H1 (cell line): ENCODE measurements around the gene PGBD5. TPM values are rescaled to one million over a fixed set of nuclear protein-coding genes. Genes with fewer than 3 reads are reported as not detected.

Experiments
- CTCF ChIA-PET: fragments of 300-600 bp; sonication (Branson Sonifier 250); formaldehyde crosslinking; loops from one replicate; lab custom pipeline; 2021; ENCODE audit not compliant: partially characterized antibody; lab: Charles Lee
- POLR2A ChIA-PET: fragments of 300-600 bp; sonication (Branson Sonifier 250); formaldehyde crosslinking; loops from one replicate; lab custom pipeline; 2021; ENCODE audit warnings: inconsistent platforms; ENCODE audit not compliant: partially characterized antibody; lab: Charles Lee
- DNase-seq, 2 experiments: peaks; one replicate each; pipeline versions ENCODE4 v3.0.0 to v3.0.0-alpha.2; 2010 to 2022; ENCODE audit warnings: low spot score in 2 of 2, low read depth in 1 of 2, mixed read lengths in 1 of 2
- FAIRE-seq: peaks from 2 replicates; lab custom pipeline; 2011; peaks lifted over from hg19 to GRCh38; lab: Jason Lieb, UNC
- H2AFZ ChIP-seq: 2 replicates; pipeline ENCODE4 v1.8.1; 2012; ENCODE audit warnings: low read length, inconsistent platforms
- H2AK5ac ChIP-seq: 2 replicates; pipeline ENCODE4 v1.6.1; 2013; ENCODE audit warnings: low read depth, low read length
- H2BK120ac ChIP-seq: replicated peaks from 2 replicates; pipeline ENCODE3; 2013; ENCODE audit warnings: low read depth, low read length, inconsistent platforms
- H2BK12ac ChIP-seq: 2 replicates; pipeline ENCODE4 v1.6.1; 2013; ENCODE audit warnings: low read depth, low read length
- H2BK15ac ChIP-seq: 2 replicates; pipeline ENCODE4 v1.6.1; 2013; ENCODE audit warnings: low read length
- H2BK20ac ChIP-seq: 2 replicates; pipeline ENCODE4 v1.6.1; 2013; ENCODE audit warnings: low read length
- H2BK5ac ChIP-seq: 2 replicates; pipeline ENCODE4 v1.6.1; 2013; ENCODE audit warnings: low read depth, low read length
- H3K14ac ChIP-seq: 2 replicates; pipeline ENCODE4 v1.6.1; 2013; ENCODE audit warnings: inconsistent platforms; ENCODE audit not compliant: insufficient read length
- H3K18ac ChIP-seq: 2 replicates; pipeline ENCODE4 v1.6.1; 2013; ENCODE audit warnings: low read length; ENCODE audit errors: extremely low read depth
- H3K23ac ChIP-seq: 2 replicates; pipeline ENCODE4 v1.6.1; 2013; ENCODE audit warnings: inconsistent platforms; ENCODE audit not compliant: insufficient read length
- H3K23me2 ChIP-seq: 2 replicates; pipeline ENCODE4 v1.6.1; 2013; ENCODE audit warnings: low read depth, low read length
- H3K27ac ChIP-seq: 2 replicates; pipeline ENCODE4 v1.6.1; 2011; ENCODE audit warnings: low read depth, low read length, inconsistent platforms
- H3K27me3 ChIP-seq, 4 experiments: replicated peaks in 1 of 4; 1 replicate in 1 of 4; 2 replicates in 3 of 4; pipeline versions ENCODE4 v1.6.1 to v1.8.1; 2011 to 2013; ENCODE audit warnings: low read length in 3 of 4, mild to moderate bottlenecking in 3 of 4, inconsistent platforms in 2 of 4, mixed read lengths in 2 of 4, moderate library complexity in 1 of 4; ENCODE audit not compliant: control insufficient read depth in 3 of 4, insufficient read depth in 3 of 4; ENCODE audit errors: extremely low read depth in 1 of 4
- H3K36me3 ChIP-seq, 4 experiments: 2 replicates each; pipeline versions ENCODE4 v1.6.1 to v1.8.1; 2011 to 2013; ENCODE audit warnings: mild to moderate bottlenecking in 4 of 4, low read length in 3 of 4, moderate library complexity in 2 of 4, control low read depth in 1 of 4, inconsistent platforms in 1 of 4; ENCODE audit not compliant: insufficient read depth in 4 of 4, control insufficient read depth in 2 of 4
- H3K4ac ChIP-seq: replicated peaks from 2 replicates; pipeline ENCODE3; 2013; ENCODE audit warnings: low read length, low read depth, mixed read lengths, inconsistent platforms; ENCODE audit not compliant: insufficient read length
- H3K4me1 ChIP-seq, 4 experiments: replicated peaks in 1 of 4; 1 replicate in 1 of 4; 2 replicates in 3 of 4; pipeline versions ENCODE4 v1.6.1 to v1.8.1; 2011 to 2013; ENCODE audit warnings: low read length in 3 of 4, inconsistent platforms in 2 of 4, mixed read lengths in 1 of 4; ENCODE audit not compliant: insufficient read depth in 4 of 4, control insufficient read depth in 3 of 4
- H3K4me2 ChIP-seq, 2 experiments: 2 replicates each; pipeline versions ENCODE4 v1.6.1 to v1.8.1; 2011 to 2013; ENCODE audit warnings: low read depth in 2 of 2, low read length in 2 of 2, control low read depth in 1 of 2, inconsistent platforms in 1 of 2, mild to moderate bottlenecking in 1 of 2; ENCODE audit not compliant: insufficient read depth in 1 of 2
- H3K4me3 ChIP-seq, 4 experiments: fragments of 200-600, 300-600 bp in 1 of 4; sonication (generic), shearing (Covaris generic), sonication (Bioruptor Twin) in 1 of 4; 2 replicates each; pipeline versions ENCODE4 v1.5.1 to v1.8.1; 2011 to 2016; ENCODE audit warnings: low read length in 4 of 4, low read depth in 3 of 4, control low read depth in 2 of 4, inconsistent platforms in 2 of 4, mild to moderate bottlenecking in 2 of 4, mixed read lengths in 1 of 4, moderate library complexity in 1 of 4; ENCODE audit not compliant: insufficient read depth in 2 of 4; ENCODE audit errors: extremely low read depth in 1 of 4
- H3K56ac ChIP-seq: replicated peaks from 2 replicates; pipeline ENCODE3; 2013; ENCODE audit warnings: low read depth, mild to moderate bottlenecking, mixed read lengths, low read length, inconsistent platforms; ENCODE audit not compliant: insufficient read length
- H3K79me1 ChIP-seq: 2 replicates; pipeline ENCODE4 v1.6.1; 2013; ENCODE audit warnings: low read depth, low read length, control low read depth
- H3K79me2 ChIP-seq, 2 experiments: 2 replicates each; pipeline versions ENCODE4 v1.6.1 to v1.8.1; 2012 to 2013; ENCODE audit warnings: low read length in 2 of 2, mild to moderate bottlenecking in 2 of 2, inconsistent platforms in 1 of 2; ENCODE audit not compliant: insufficient read depth in 2 of 2, control insufficient read depth in 1 of 2
- H3K9ac ChIP-seq, 4 experiments: replicated peaks in 1 of 4; 1 replicate in 1 of 4; 2 replicates in 3 of 4; pipeline versions ENCODE4 v1.6.1 to v1.8.1; 2011 to 2013; ENCODE audit warnings: low read depth in 3 of 4, low read length in 3 of 4, control low read depth in 2 of 4, mild to moderate bottlenecking in 2 of 4, moderate library complexity in 2 of 4, inconsistent platforms in 1 of 4; ENCODE audit errors: extremely low read depth in 1 of 4
- H3K9me3 ChIP-seq, 2 experiments: 2 replicates each; pipeline versions ENCODE4 v1.6.1 to v1.8.1; 2012 to 2013; ENCODE audit warnings: mild to moderate bottlenecking in 2 of 2, moderate library complexity in 2 of 2, control low read depth in 1 of 2, inconsistent platforms in 1 of 2, low read depth in 1 of 2, low read length in 1 of 2, mixed read lengths in 1 of 2; ENCODE audit not compliant: insufficient read depth in 2 of 2
- H4K20me1 ChIP-seq, 2 experiments: replicated peaks in 1 of 2; 2 replicates each; pipeline versions ENCODE3 to v1.8.1; 2011 to 2013; ENCODE audit warnings: inconsistent platforms in 2 of 2, low read length in 2 of 2, mild to moderate bottlenecking in 1 of 2; ENCODE audit not compliant: insufficient read depth in 2 of 2, control insufficient read depth in 1 of 2
- H4K5ac ChIP-seq: 2 replicates; pipeline ENCODE4 v1.6.1; 2013; ENCODE audit warnings: low read length, low read depth, mixed read lengths, inconsistent platforms; ENCODE audit not compliant: insufficient read length
- H4K8ac ChIP-seq: 2 replicates; pipeline ENCODE4 v1.8.0; 2013; ENCODE audit warnings: mild to moderate bottlenecking, moderate library complexity, low read length, inconsistent platforms; ENCODE audit not compliant: insufficient read depth; ENCODE audit errors: extremely low read depth
- H4K91ac ChIP-seq: replicated peaks from 2 replicates; pipeline ENCODE3; 2013; ENCODE audit warnings: low read length, mixed read lengths, inconsistent platforms; ENCODE audit not compliant: insufficient read length
- CBX8 ChIP-seq: fragments of 300-800, 300-1000 bp; sonication (generic); IDR thresholded peaks from 2 replicates; pipeline ENCODE4 v1.7.1; 2016; ENCODE audit warnings: low read depth, low read length, borderline replicate concordance
- CEBPB ChIP-seq: IDR thresholded peaks from 2 replicates; pipeline ENCODE4 v1.6.1; 2012; ENCODE audit warnings: low read depth, low read length
- EGR1 ChIP-seq: IDR thresholded peaks from 2 replicates; pipeline ENCODE4 v1.6.1; 2011; ENCODE audit warnings: low read depth, low read length, borderline replicate concordance
- KDM4A ChIP-seq: IDR thresholded peaks from one replicate; pipeline ENCODE4 v1.7.1; 2012; ENCODE audit warnings: low read depth, mild to moderate bottlenecking, moderate library complexity, low read length, inconsistent platforms; ENCODE audit not compliant: severe bottlenecking
- RFX5 ChIP-seq: IDR thresholded peaks from 2 replicates; pipeline ENCODE4 v1.6.1; 2011; ENCODE audit warnings: low read depth, low read length, improper control_type of control experiment, borderline replicate concordance
- RNF2 ChIP-seq: fragments of 200-900, 300-1000 bp; sonication (generic); IDR thresholded peaks from 2 replicates; pipeline ENCODE4 v1.7.1; 2016; ENCODE audit warnings: borderline replicate concordance, low read depth, mild to moderate bottlenecking, antibody characterized with exemption, low read length; ENCODE audit not compliant: poor library complexity, severe bottlenecking; ENCODE audit errors: missing control alignments
- SIRT6 ChIP-seq: IDR thresholded peaks from one replicate; pipeline ENCODE4 v1.7.1; 2012; ENCODE audit warnings: low read length, inconsistent platforms
- TBP ChIP-seq: IDR thresholded peaks from 2 replicates; pipeline ENCODE4 v1.6.1; 2011; ENCODE audit warnings: low read depth, low read length, improper control_type of control experiment
- TEAD4 ChIP-seq: IDR thresholded peaks from 2 replicates; pipeline ENCODE4 v1.6.1; 2012; ENCODE audit warnings: low read depth, low read length, inconsistent platforms, mixed read lengths
- YY1 ChIP-seq: IDR thresholded peaks from 2 replicates; pipeline ENCODE4 v1.6.1; 2011; ENCODE audit warnings: low read depth, mild to moderate bottlenecking, low read length
- WGBS, 2 experiments: shearing (Covaris generic) in 1 of 2; methylation state at CpG; one replicate each; pipeline versions ENCODE4 v1.1.6 to v1.1.7; 2013 to 2015; ENCODE audit warnings: low lambda C conversion rate in 2 of 2, mixed read lengths in 2 of 2, inconsistent platforms in 1 of 2, low coverage in 1 of 2, missing lambda C conversion rate in 1 of 2; ENCODE audit not compliant: insufficient replicate concordance in 2 of 2, insufficient coverage in 1 of 2, insufficient read length in 1 of 2; ENCODE audit errors: extremely low coverage in 1 of 2, missing lambda C conversion rate in 1 of 2; 5-methylcytosine and 5-hydroxymethylcytosine counted together
- polyA plus RNA-seq, 7 experiments: library from polyadenylated mRNA; depleted of rRNA in 3 of 7; stranded (reverse) in 5 of 7; unstranded in 2 of 7; fragments of >200 nt in 5 of 7; fragments of 200-250 nt in 2 of 7; gene quantifications; 1 replicate in 5 of 7; 2 replicates in 1 of 7; 4 replicates in 1 of 7; pipeline versions ENCODE4 v1.2.1 to v1.2.3, GENCODE V29; 2011 to 2013; ENCODE audit warnings: missing spikeins in 2 of 7, mixed read lengths in 2 of 7
- total RNA-seq: library from RNA; stranded (reverse); fragmentation: NEBNext Ultra II Directional; extraction: Animal tissue kit (Norgen Biotek cat#: 25700); gene quantifications from 2 replicates; pipeline ENCODE4 v1.2.1, GENCODE V29; 2021
- TF ChIP-seq, protein P1 (sequence below): IDR thresholded peaks from 2 replicates; pipeline ENCODE4 v1.6.1; 2011; ENCODE audit warnings: low read depth, mild to moderate bottlenecking, low read length; ENCODE audit not compliant: insufficient read depth
- TF ChIP-seq, protein P2 (sequence below): IDR thresholded peaks from 2 replicates; pipeline ENCODE4 v1.6.1; 2011; ENCODE audit warnings: low read length, improper control_type of control experiment

PGBD5 gene
- total and polyA plus RNA-seq, 2 of the 8 experiments (the other 6 are each of a cell fraction or from before 2014, with no cell fraction given), result 16.3 to 18.4 TPM

DNA sequence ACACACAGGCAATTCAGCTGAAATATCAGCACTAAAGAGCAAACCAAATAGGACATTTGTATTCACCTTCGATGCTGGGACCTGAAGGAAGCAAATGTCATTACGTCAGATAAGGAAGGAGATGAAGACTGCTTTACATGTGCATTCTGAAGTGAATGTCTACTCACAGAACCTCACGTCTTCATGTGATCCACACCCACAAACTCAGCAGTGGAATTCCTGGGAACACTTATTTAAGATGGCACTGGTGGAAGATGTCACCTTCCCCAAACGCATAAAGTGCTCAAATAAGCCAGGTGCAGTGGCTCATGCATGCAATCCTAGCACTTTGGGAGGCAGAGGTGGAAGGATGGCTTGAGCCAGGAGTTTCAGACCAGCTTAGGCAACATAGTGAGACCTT is 11.4 kb downstream of the PGBD5 start:
- peaks cover 0 to 13% of the 10 kb centered on the region in 2 experiments for H4K20me1 ChIP-seq
- H3K27ac ChIP-seq, result no peak overlapping the region
- no peak overlapping the region for H3K4ac ChIP-seq
- H3K23me2 ChIP-seq, result no peaks in the 10 kb centered on the region
- no peak overlapping the region for H3K4me2 ChIP-seq
- no peak overlapping the region for H2BK5ac ChIP-seq
- H3K4me3 ChIP-seq, result no peak overlapping the region
- ChIA-PET CTCF (interaction anchor here (3.6 kb wide), 1 partner anchor 12 kb away, joined by 14 read pairs; no protein-coding TSS in a partner anchor), POLR2A (interaction anchor here (1.3 to 1.9 kb wide), 2 partner anchors 9 to 12 kb away, joined by 3 to 4 read pairs; partner anchors contain the start of gene PGBD5)
- no peak overlapping the region for H4K91ac ChIP-seq
- no peak overlapping the region for H2AK5ac ChIP-seq
- no peak for DNase-seq
- no peaks in the 10 kb centered on the region for H3K9me3 ChIP-seq
- H2BK120ac ChIP-seq, result no peak overlapping the region
- no peak overlapping the region for H3K14ac ChIP-seq
- no peak overlapping the region for H3K18ac ChIP-seq
- H3K79me1 ChIP-seq, result peaks cover 2% of the 10 kb centered on the region
- no peak overlapping the region for H4K8ac ChIP-seq
- H3K9ac ChIP-seq, result no peak overlapping the region
- H2BK12ac ChIP-seq, result no peak overlapping the region
- H2BK20ac ChIP-seq, result no peak overlapping the region
- WGBS, 2 experiments, result 93% methylated on average over 4 of the region's 4 CpGs; no CpG with 5 or more reads in 1 of the 2 experiments
- no peak for FAIRE-seq
- H4K5ac ChIP-seq, result no peak overlapping the region
- 0 out of 2 replicates have a peak overlapping the region, but pooled peaks have one; percentile 16 for H2BK15ac ChIP-seq
- no peaks in the 10 kb centered on the region for H3K27me3 ChIP-seq
- H2AFZ ChIP-seq, result no peak overlapping the region
- H3K79me2 ChIP-seq, result peaks cover 0 to 71% of the 10 kb centered on the region in 2 experiments; a peak in 2 of 4 replicates
- peaks cover 0 to 5% (median 0%) of the 10 kb centered on the region in 4 experiments; a peak in 1 of 7 replicates for H3K4me1 ChIP-seq
- H3K23ac ChIP-seq, result no peak overlapping the region
- no peaks in the 10 kb centered on the region for H3K36me3 ChIP-seq
- H3K56ac ChIP-seq, result no peak overlapping the region
- TF ChIP-seq YY1 (no peak), RNF2 (no peak), TEAD4 (no peak), RFX5 (no peak), TBP (no peak), KDM4A (no peak), SIRT6 (no peak), CBX8 (no peak), EGR1 (no peak), CEBPB (no peak)
- TF ChIP-seq, protein P1, sequence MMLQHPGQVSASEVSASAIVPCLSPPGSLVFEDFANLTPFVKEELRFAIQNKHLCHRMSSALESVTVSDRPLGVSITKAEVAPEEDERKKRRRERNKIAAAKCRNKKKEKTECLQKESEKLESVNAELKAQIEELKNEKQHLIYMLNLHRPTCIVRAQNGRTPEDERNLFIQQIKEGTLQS, result no peak
- TF ChIP-seq, protein P2, sequence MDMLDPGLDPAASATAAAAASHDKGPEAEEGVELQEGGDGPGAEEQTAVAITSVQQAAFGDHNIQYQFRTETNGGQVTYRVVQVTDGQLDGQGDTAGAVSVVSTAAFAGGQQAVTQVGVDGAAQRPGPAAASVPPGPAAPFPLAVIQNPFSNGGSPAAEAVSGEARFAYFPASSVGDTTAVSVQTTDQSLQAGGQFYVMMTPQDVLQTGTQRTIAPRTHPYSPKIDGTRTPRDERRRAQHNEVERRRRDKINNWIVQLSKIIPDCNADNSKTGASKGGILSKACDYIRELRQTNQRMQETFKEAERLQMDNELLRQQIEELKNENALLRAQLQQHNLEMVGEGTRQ, result no peak
